Hepatocyte (in vitro differentiated cells): ENCODE data around the gene BBS9.

Source experiments
- CTCF ChIP-seq: fragments of 200-600 bp; sonication (generic); IDR thresholded peaks from 2 replicates; pipeline ENCODE4 v1.5.1; 2016; ENCODE audit warnings: antibody characterized with exemption, mild to moderate bottlenecking; ENCODE audit not compliant: poor library complexity
- EZH2 ChIP-seq: fragments of 200-600 bp; sonication (generic); IDR thresholded peaks from 2 replicates; pipeline ENCODE4 v1.6.1; 2016; ENCODE audit warnings: antibody characterized with exemption, mild to moderate bottlenecking, borderline replicate concordance

DNA sequence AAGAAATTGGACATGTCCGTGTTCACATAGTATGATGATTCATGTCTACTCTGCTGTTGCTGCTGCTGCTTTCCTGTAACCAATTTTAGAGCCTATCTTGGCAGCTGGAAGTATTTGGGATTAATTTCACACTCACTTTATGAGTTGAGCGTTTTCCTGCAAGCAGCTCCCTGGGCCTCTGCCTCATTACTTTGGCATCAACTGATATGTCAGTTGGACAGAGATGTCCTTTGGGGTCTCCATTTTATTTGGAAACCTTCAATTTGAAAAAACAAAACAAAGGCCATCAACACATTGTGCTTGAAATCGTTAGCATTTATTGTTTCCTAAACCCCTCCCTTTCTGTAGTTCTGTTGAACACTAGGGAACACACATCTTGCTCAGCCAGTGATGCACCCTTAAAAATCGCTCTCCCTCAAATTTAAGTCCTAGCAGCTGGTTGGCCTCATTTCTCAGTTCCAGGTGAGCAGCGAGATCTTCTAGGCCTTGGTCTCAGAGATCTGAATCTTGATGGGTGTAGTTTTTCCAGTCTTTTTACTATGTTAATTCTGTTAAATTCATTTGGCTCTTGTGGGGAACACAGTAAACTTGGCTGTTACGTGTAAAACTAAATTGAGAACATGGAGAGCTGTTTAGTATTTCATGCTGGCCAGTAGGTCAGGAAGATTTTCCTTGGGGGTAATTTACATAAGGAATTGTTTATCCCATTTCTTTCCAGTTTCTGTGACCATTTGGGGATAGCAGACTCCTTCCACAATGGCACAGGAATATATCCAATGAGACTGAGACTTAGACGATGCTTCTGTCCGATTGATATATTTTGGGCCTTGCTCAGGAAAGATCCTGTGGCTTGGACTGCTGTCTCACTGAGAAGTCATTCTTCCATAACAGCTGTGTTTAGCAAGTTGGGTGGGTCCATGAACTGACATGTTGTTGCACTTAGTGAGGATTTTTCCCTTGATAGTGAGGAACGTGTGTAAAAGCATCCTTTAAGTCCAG lies 371.6 kb downstream of the BBS9 start:
- TF ChIP-seq CTCF, result no peak
- TF ChIP-seq EZH2, result no peak
